ENCODE results near the gene ODAD2.

GRCh38 chr10:27944005-27944404 is 54.9 kb downstream of the ODAD2 start:
- TF ChIP-seq CTCF (conservative IDR thresholded peaks at IDR 0.05) (no peak), ZFX (IDR thresholded peaks at IDR 0.05) (no peak)
